Forelimb muscle (tissue), 1 donor: Measurements from ENCODE around the gene TTLL5. TPM values are rescaled to one million over a fixed set of nuclear protein-coding genes. Genes with fewer than 3 reads are reported as not detected.
"Not testable (repeated sequence)": the region's sequence is repeated elsewhere in the genome, so short reads cannot be mapped to it uniquely, and the experiment has no call there.

Source experiments
- DNase-seq: peaks from one replicate; pipeline ENCODE4 v3.0.0-alpha.2; 2013; ENCODE audit warnings: low read depth
- polyA plus RNA-seq: library from polyadenylated mRNA; unstranded; fragments of 120-200 nt; gene quantifications from one replicate; pipeline ENCODE4 v1.2.1, GENCODE V29; 2013; ENCODE audit not compliant: insufficient read length

TTLL5 gene
- polyA plus RNA-seq, 1 donor = 17.7 TPM

- no peak for DNase-seq
These were observed 252.1 kb downstream of the TTLL5 start for GRCh38 chr14:75913183-75913582.

GRCh38 chr14:75915045-75915444, 254.0 kb downstream of the TTLL5 start:
- no peak for DNase-seq

- DNase-seq = no peak
These were observed 256.4 kb downstream of the TTLL5 start for GRCh38 chr14:75917322-75917945.

GRCh38 chr14:75917946-75918335, 256.9 kb downstream of the TTLL5 start:
- DNase-seq = no peak

- DNase-seq = not testable (repeated sequence)
These were observed 259.4 kb downstream of the TTLL5 start for GRCh38 chr14:75920421-75920820.

- DNase-seq = not testable (repeated sequence)
These were observed 264.2 kb downstream of the TTLL5 start for GRCh38 chr14:75925141-75925840.

GRCh38 chr14:75926431-75927115, 265.5 kb downstream of the TTLL5 start:
- no peak for DNase-seq

- no peak for DNase-seq
These were observed 266.6 kb downstream of the TTLL5 start for GRCh38 chr14:75927564-75928087.

- DNase-seq = no peak
These were observed 267.7 kb downstream of the TTLL5 start for GRCh38 chr14:75928690-75929181.

- no peak for DNase-seq
These were observed 272.8 kb downstream of the TTLL5 start for GRCh38 chr14:75933712-75934296.

- DNase-seq = no peak
These were observed 274.1 kb downstream of the TTLL5 start for GRCh38 chr14:75934998-75935628.

- no peak for DNase-seq
These were observed 278.2 kb downstream of the TTLL5 start for GRCh38 chr14:75939200-75939599.

GRCh38 chr14:75941030-75941429, 280.0 kb downstream of the TTLL5 start:
- DNase-seq = no peak

GRCh38 chr14:75944607-75945241, 283.7 kb downstream of the TTLL5 start:
- no peak for DNase-seq

- DNase-seq = no peak
These were observed 285.7 kb downstream of the TTLL5 start for GRCh38 chr14:75946785-75947184.

- no peak for DNase-seq
These were observed 291.4 kb downstream of the TTLL5 start for GRCh38 chr14:75952489-75952888.

GRCh38 chr14:75959031-75959430, 298.0 kb downstream of the TTLL5 start:
- no peak for DNase-seq

GRCh38 chr14:75960231-75960630, 299.2 kb downstream of the TTLL5 start:
- DNase-seq = no peak

GRCh38 chr14:75961662-75962061, 300.6 kb downstream of the TTLL5 start:
- no peak for DNase-seq

GRCh38 chr14:75967866-75968265, 306.8 kb downstream of the TTLL5 start:
- no peak for DNase-seq

- DNase-seq = no peak
These were observed 307.4 kb downstream of the TTLL5 start for GRCh38 chr14:75968456-75968855.
